Keratinocyte (primary cell): ENCODE data around the gene RELA.

ENCODE experiments used
- EZH2 ChIP-seq: IDR thresholded peaks from one replicate; pipeline ENCODE4 v1.6.1; 2012; ENCODE audit warnings: inconsistent platforms, mild to moderate bottlenecking, low read length, moderate library complexity
- TF ChIP-seq, protein P1 (sequence below), 3 experiments: IDR thresholded peaks in 1 of 3; conservative IDR thresholded peaks in 1 of 3; optimal IDR thresholded peaks in 1 of 3; 2 replicates in 2 of 3; 3 replicates in 1 of 3; pipeline versions ENCODE3 to v1.5.1; 2011; ENCODE audit warnings: low read length in 3 of 3, mild to moderate bottlenecking in 3 of 3, moderate library complexity in 2 of 3, control low read depth in 1 of 3, inconsistent platforms in 1 of 3; ENCODE audit not compliant: insufficient read depth in 2 of 3; ENCODE audit errors: extremely low read depth in 1 of 3

DNA sequence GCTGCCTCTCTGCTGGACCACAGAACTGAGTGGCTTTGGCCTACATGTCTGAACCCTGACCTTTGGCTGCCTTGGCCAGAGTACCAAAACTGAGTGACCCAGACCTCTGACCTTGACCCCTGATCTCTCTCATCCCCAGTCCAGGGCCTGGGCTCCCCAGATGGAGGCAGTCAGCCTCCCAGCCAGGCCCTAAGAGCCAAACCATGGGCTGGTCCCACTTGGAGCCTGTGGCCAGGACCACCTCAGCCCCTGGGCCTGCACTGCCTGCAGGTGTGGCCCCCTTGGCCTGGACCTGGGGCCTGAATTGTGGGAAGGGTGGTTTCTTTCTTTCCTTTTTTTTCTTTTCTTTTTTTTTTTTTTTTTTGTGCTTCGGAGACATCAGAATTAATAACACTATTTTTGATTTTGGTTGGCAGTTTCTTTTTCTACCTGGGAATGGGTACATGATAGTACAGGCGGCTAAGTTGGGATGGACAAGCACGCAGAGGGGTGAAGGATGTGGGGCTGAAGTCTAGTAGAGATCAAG is 25.6 kb downstream of the RELA start:
- TF ChIP-seq, protein P1, sequence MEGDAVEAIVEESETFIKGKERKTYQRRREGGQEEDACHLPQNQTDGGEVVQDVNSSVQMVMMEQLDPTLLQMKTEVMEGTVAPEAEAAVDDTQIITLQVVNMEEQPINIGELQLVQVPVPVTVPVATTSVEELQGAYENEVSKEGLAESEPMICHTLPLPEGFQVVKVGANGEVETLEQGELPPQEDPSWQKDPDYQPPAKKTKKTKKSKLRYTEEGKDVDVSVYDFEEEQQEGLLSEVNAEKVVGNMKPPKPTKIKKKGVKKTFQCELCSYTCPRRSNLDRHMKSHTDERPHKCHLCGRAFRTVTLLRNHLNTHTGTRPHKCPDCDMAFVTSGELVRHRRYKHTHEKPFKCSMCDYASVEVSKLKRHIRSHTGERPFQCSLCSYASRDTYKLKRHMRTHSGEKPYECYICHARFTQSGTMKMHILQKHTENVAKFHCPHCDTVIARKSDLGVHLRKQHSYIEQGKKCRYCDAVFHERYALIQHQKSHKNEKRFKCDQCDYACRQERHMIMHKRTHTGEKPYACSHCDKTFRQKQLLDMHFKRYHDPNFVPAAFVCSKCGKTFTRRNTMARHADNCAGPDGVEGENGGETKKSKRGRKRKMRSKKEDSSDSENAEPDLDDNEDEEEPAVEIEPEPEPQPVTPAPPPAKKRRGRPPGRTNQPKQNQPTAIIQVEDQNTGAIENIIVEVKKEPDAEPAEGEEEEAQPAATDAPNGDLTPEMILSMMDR (optimal IDR thresholded peaks at IDR 0.05 in 1 of 3, IDR thresholded peaks at IDR 0.05 in 1 of 3, conservative IDR thresholded peaks at IDR 0.05 in 1 of 3; ENCODE audit: extremely low read depth in 1 of 3, insufficient read depth in 2 of 3, low read length in 3 of 3) = no peak
- TF ChIP-seq EZH2 = no peak
